ENCODE data around the gene PATL2. TPM values are rescaled to one million over a fixed set of nuclear protein-coding genes. Genes with fewer than 3 reads are reported as not detected.

PATL2 gene
- total RNA-seq, 1 experiment from 2014 or later = 1.2 TPM

GRCh38 chr15:44697014-44697413, 14.1 kb downstream of the PATL2 start:
- no peak overlapping the region for H3K4me3 ChIP-seq (ENCODE audit: low read depth, low read length, poor library complexity, severe bottlenecking)
- H3K9me3 ChIP-seq (ENCODE audit: low read depth, low read length, poor library complexity, severe bottlenecking) = peaks cover 1% of the 10 kb centered on the region
- H3K27ac ChIP-seq (ENCODE audit: low read depth, low read length, poor library complexity, severe bottlenecking) = no peak overlapping the region
- POLR2A ChIA-PET (ENCODE audit: low non-redundant PET) = no interaction called here
- no peak for TF ChIP-seq EZH2 (IDR thresholded peaks at IDR 0.05; ENCODE audit: borderline replicate concordance, low read depth, low read length, poor library complexity, severe bottlenecking)
- no peak for TF ChIP-seq CTCF (conservative IDR thresholded peaks at IDR 0.05; ENCODE audit: low read depth, low read length)
- DNase-seq (ENCODE audit: low spot score) = no peak
- CTCF ChIA-PET = no interaction called here
- intact Hi-C loops (cut with micrococcal nuclease; ENCODE audit: unreplicated experiment) = no loop called here
- BruUV-seq (replicated peaks) = no TSS peak
- no peaks in the 10 kb centered on the region for H3K4me1 ChIP-seq (ENCODE audit: insufficient read depth, low read length, poor library complexity, severe bottlenecking)
- H3K36me3 ChIP-seq (ENCODE audit: insufficient read depth, low read length, poor library complexity, severe bottlenecking) = no peaks in the 10 kb centered on the region
- no peaks in the 10 kb centered on the region for H3K27me3 ChIP-seq (replicated peaks; ENCODE audit: insufficient read depth, low read depth, low read length, poor library complexity)

- no peak for DNase-seq (ENCODE audit: low spot score)
- POLR2A ChIA-PET (ENCODE audit: low non-redundant PET) = no interaction called here
- no TSS peak for BruUV-seq (replicated peaks)
- no peaks in the 10 kb centered on the region for H3K36me3 ChIP-seq (ENCODE audit: insufficient read depth, low read length, poor library complexity, severe bottlenecking)
- CTCF ChIA-PET = no interaction called here
- H3K27ac ChIP-seq (ENCODE audit: low read depth, low read length, poor library complexity, severe bottlenecking) = no peak overlapping the region
- no peak overlapping the region for H3K4me3 ChIP-seq (ENCODE audit: low read depth, low read length, poor library complexity, severe bottlenecking)
- H3K9me3 ChIP-seq (ENCODE audit: low read depth, low read length, poor library complexity, severe bottlenecking) = no peaks in the 10 kb centered on the region
- no peaks in the 10 kb centered on the region for H3K27me3 ChIP-seq (replicated peaks; ENCODE audit: insufficient read depth, low read depth, low read length, poor library complexity)
- intact Hi-C loops (cut with micrococcal nuclease; ENCODE audit: unreplicated experiment) = no loop called here
- no peaks in the 10 kb centered on the region for H3K4me1 ChIP-seq (ENCODE audit: insufficient read depth, low read length, poor library complexity, severe bottlenecking)
- TF ChIP-seq CTCF (conservative IDR thresholded peaks at IDR 0.05; ENCODE audit: low read depth, low read length) (no peak), EZH2 (IDR thresholded peaks at IDR 0.05; ENCODE audit: borderline replicate concordance, low read depth, low read length, poor library complexity, severe bottlenecking) (no peak)
Observed at GRCh38 chr15:44695294-44695693, 15.8 kb downstream of the PATL2 start.

GRCh38 chr15:44694416-44694815, 16.7 kb downstream of the PATL2 start:
- no peak overlapping the region for H3K27ac ChIP-seq (ENCODE audit: low read depth, low read length, poor library complexity, severe bottlenecking)
- POLR2A ChIA-PET (ENCODE audit: low non-redundant PET) = no interaction called here
- no peaks in the 10 kb centered on the region for H3K9me3 ChIP-seq (ENCODE audit: low read depth, low read length, poor library complexity, severe bottlenecking)
- no peak for DNase-seq (ENCODE audit: low spot score)
- CTCF ChIA-PET = no interaction called here
- H3K4me3 ChIP-seq (ENCODE audit: low read depth, low read length, poor library complexity, severe bottlenecking) = no peak overlapping the region
- no peaks in the 10 kb centered on the region for H3K36me3 ChIP-seq (ENCODE audit: insufficient read depth, low read length, poor library complexity, severe bottlenecking)
- no peaks in the 10 kb centered on the region for H3K4me1 ChIP-seq (ENCODE audit: insufficient read depth, low read length, poor library complexity, severe bottlenecking)
- no peak for TF ChIP-seq EZH2 (IDR thresholded peaks at IDR 0.05; ENCODE audit: borderline replicate concordance, low read depth, low read length, poor library complexity, severe bottlenecking)
- TF ChIP-seq CTCF (conservative IDR thresholded peaks at IDR 0.05; ENCODE audit: low read depth, low read length) = no peak
- no TSS peak for BruUV-seq (replicated peaks)
- H3K27me3 ChIP-seq (replicated peaks; ENCODE audit: insufficient read depth, low read depth, low read length, poor library complexity) = no peaks in the 10 kb centered on the region
- intact Hi-C loops (cut with micrococcal nuclease; ENCODE audit: unreplicated experiment) = no loop called here
